ENCODE results near the gene WDR83.
"Not testable (repeated sequence)": the region's sequence is repeated elsewhere in the genome, so short reads cannot be mapped to it uniquely, and the experiment has no call there.

WDR83 gene

GRCh38 chr19:12666265-12667048 lies at the start of gene WDR83, which contains the start of gene MAN2B1:
WDR83 (plus strand) TSS chr19:12666807; CDS start chr19:12669791, 2,984 bp downstream.
MAN2B1 (minus strand) TSS chr19:12666742; CDS start chr19:12666701, 41 bp downstream.
- DNase-seq (ENCODE audit: low spot score), result peak; percentile 87

GRCh38 chr19:12617646-12618045 lies 49.0 kb upstream of the WDR83 start:
- DNase-seq (ENCODE audit: low spot score), result no peak

- DNase-seq (ENCODE audit: low spot score), result not testable (repeated sequence)
Observed at GRCh38 chr19:12621253-12622024, 45.2 kb upstream of the WDR83 start.

GRCh38 chr19:12623361-12624031 lies 43.1 kb upstream of the WDR83 start:
- no peak for DNase-seq (ENCODE audit: low spot score)

- DNase-seq (ENCODE audit: low spot score), result no peak
Observed at GRCh38 chr19:12626958-12627357, 39.6 kb upstream of the WDR83 start.

GRCh38 chr19:12628040-12629022 lies 38.3 kb upstream of the WDR83 start:
- no peak for DNase-seq (ENCODE audit: low spot score)

- no peak for DNase-seq (ENCODE audit: low spot score)
Observed at GRCh38 chr19:12629215-12629614, 37.4 kb upstream of the WDR83 start.

GRCh38 chr19:12636631-12637030 lies 30.0 kb upstream of the WDR83 start:
- no peak for DNase-seq (ENCODE audit: low spot score)

GRCh38 chr19:12638611-12639182 lies 27.9 kb upstream of the WDR83 start:
- DNase-seq (ENCODE audit: low spot score), result no peak

GRCh38 chr19:12639901-12640613 lies 26.6 kb upstream of the WDR83 start:
- peak; percentile 84 for DNase-seq (ENCODE audit: low spot score)

- no peak for DNase-seq (ENCODE audit: low spot score)
Observed at GRCh38 chr19:12641456-12641855, 25.2 kb upstream of the WDR83 start.

GRCh38 chr19:12642506-12642905 lies 24.1 kb upstream of the WDR83 start:
- no peak for DNase-seq (ENCODE audit: low spot score)

- DNase-seq (ENCODE audit: low spot score), result not testable (repeated sequence)
Observed at GRCh38 chr19:12643716-12644115, 22.9 kb upstream of the WDR83 start.

- no peak for DNase-seq (ENCODE audit: low spot score)
Observed at GRCh38 chr19:12646551-12646950, 20.1 kb upstream of the WDR83 start.

- no peak for DNase-seq (ENCODE audit: low spot score)
Observed at GRCh38 chr19:12647047-12647446, 19.6 kb upstream of the WDR83 start.

GRCh38 chr19:12647490-12648071 lies 19.0 kb upstream of the WDR83 start:
- DNase-seq (ENCODE audit: low spot score), result no peak

- DNase-seq (ENCODE audit: low spot score), result no peak
Observed at GRCh38 chr19:12648088-12648487, 18.5 kb upstream of the WDR83 start.

GRCh38 chr19:12649941-12650340 lies 16.7 kb upstream of the WDR83 start:
- no peak for DNase-seq (ENCODE audit: low spot score)

GRCh38 chr19:12652219-12652618 lies 14.4 kb upstream of the WDR83 start:
- no peak for DNase-seq (ENCODE audit: low spot score)

- DNase-seq (ENCODE audit: low spot score), result no peak
Observed at GRCh38 chr19:12655546-12655945, 11.1 kb upstream of the WDR83 start.

Data from left forelimb (tissue), 1 donor.